NT2/D1 (cell line): ENCODE results near the gene RASSF3.
"Not testable (repeated sequence)": the region's sequence is repeated elsewhere in the genome, so short reads cannot be mapped to it uniquely, and the experiment has no call there.

ENCODE experiments used
- DNase-seq: peaks from one replicate; pipeline ENCODE4 v3.0.0-alpha.2; 2011; ENCODE audit warnings: low read depth, low spot score
- H3K27me3 ChIP-seq: 2 replicates; pipeline ENCODE4 v1.6.0; 2011; ENCODE audit warnings: mild to moderate bottlenecking; ENCODE audit not compliant: insufficient read length, insufficient read depth
- H3K36me3 ChIP-seq: 2 replicates; pipeline ENCODE4 v1.6.1; 2011; ENCODE audit warnings: mild to moderate bottlenecking, low read length, mixed read lengths; ENCODE audit not compliant: insufficient read depth, insufficient read length
- H3K4me1 ChIP-seq: 2 replicates; pipeline ENCODE4 v1.5.1; 2011; ENCODE audit not compliant: insufficient read depth, insufficient read length
- H3K4me3 ChIP-seq: 2 replicates; pipeline ENCODE4 v1.5.1; 2011; ENCODE audit warnings: low read depth; ENCODE audit not compliant: insufficient read length
- H3K9ac ChIP-seq: 2 replicates; pipeline ENCODE4 v1.6.0; 2011; ENCODE audit warnings: low read depth; ENCODE audit not compliant: insufficient read length
- H3K9me3 ChIP-seq: 2 replicates; pipeline ENCODE4 v1.5.1; 2011; ENCODE audit warnings: mild to moderate bottlenecking, low read length; ENCODE audit not compliant: insufficient read depth
- SUZ12 ChIP-seq: IDR thresholded peaks from 2 replicates; pipeline ENCODE4 v1.6.1; 2011; ENCODE audit not compliant: insufficient read length, insufficient read depth; ENCODE audit errors: extremely low read depth
- YY1 ChIP-seq: IDR thresholded peaks from 2 replicates; pipeline ENCODE4 v1.6.1; 2011; ENCODE audit not compliant: insufficient read length, insufficient read depth
- ZNF274 ChIP-seq: IDR thresholded peaks from 2 replicates; pipeline ENCODE4 v1.6.1; 2011; ENCODE audit warnings: mild to moderate bottlenecking, low read depth, low read length

RASSF3 gene

GRCh38 chr12:64582862-64583261 lies 27.4 kb upstream of the RASSF3 start:
- TF ChIP-seq SUZ12, result no peak
- no peak for TF ChIP-seq YY1
- TF ChIP-seq ZNF274, result no peak
- H3K9me3 ChIP-seq, result no peaks in the 10 kb centered on the region
- no peaks in the 10 kb centered on the region for H3K27me3 ChIP-seq
- no peaks in the 10 kb centered on the region for H3K4me1 ChIP-seq
- DNase-seq, result no peak
- no peaks in the 10 kb centered on the region for H3K36me3 ChIP-seq
- H3K9ac ChIP-seq, result no peak overlapping the region
- H3K4me3 ChIP-seq, result no peak overlapping the region

- not testable (repeated sequence) for H3K36me3 ChIP-seq, H3K9me3 ChIP-seq, H3K9ac ChIP-seq, H3K4me1 ChIP-seq, H3K27me3 ChIP-seq, DNase-seq, H3K4me3 ChIP-seq
Observed at GRCh38 chr12:64583395-64583770, 26.9 kb upstream of the RASSF3 start.

GRCh38 chr12:64583771-64584421 lies 26.4 kb upstream of the RASSF3 start:
- DNase-seq, result no peak
- Histone ChIP-seq H3K4me1 (no peaks in the 10 kb centered on the region), H3K9me3 (no peaks in the 10 kb centered on the region), H3K36me3 (no peaks in the 10 kb centered on the region), H3K4me3 (no peak overlapping the region), H3K27me3 (no peaks in the 10 kb centered on the region), H3K9ac (no peak overlapping the region)
- no peak for TF ChIP-seq YY1
- no peak for TF ChIP-seq ZNF274
- TF ChIP-seq SUZ12, result no peak

- H3K9ac ChIP-seq, result no peak overlapping the region
- no peaks in the 10 kb centered on the region for H3K36me3 ChIP-seq
- DNase-seq, result no peak
- H3K4me1 ChIP-seq, result no peaks in the 10 kb centered on the region
- no peak overlapping the region for H3K4me3 ChIP-seq
- H3K27me3 ChIP-seq, result no peaks in the 10 kb centered on the region
- no peak for TF ChIP-seq SUZ12
- TF ChIP-seq ZNF274, result no peak
- TF ChIP-seq YY1, result no peak
- no peaks in the 10 kb centered on the region for H3K9me3 ChIP-seq
Observed at GRCh38 chr12:64585104-64585503, 25.2 kb upstream of the RASSF3 start.

- H3K4me1 ChIP-seq, result no peaks in the 10 kb centered on the region
- no peak for DNase-seq
- no peak overlapping the region for H3K9ac ChIP-seq
- no peak for TF ChIP-seq SUZ12
- TF ChIP-seq YY1, result no peak
- no peak for TF ChIP-seq ZNF274
- no peaks in the 10 kb centered on the region for H3K27me3 ChIP-seq
- H3K9me3 ChIP-seq, result no peaks in the 10 kb centered on the region
- H3K36me3 ChIP-seq, result no peaks in the 10 kb centered on the region
- no peak overlapping the region for H3K4me3 ChIP-seq
Observed at GRCh38 chr12:64587447-64587846, 22.8 kb upstream of the RASSF3 start.

GRCh38 chr12:64590183-64590582 lies 20.1 kb upstream of the RASSF3 start:
- TF ChIP-seq ZNF274, result no peak
- no peak for TF ChIP-seq YY1
- TF ChIP-seq SUZ12, result no peak
- Histone ChIP-seq H3K9me3 (no peaks in the 10 kb centered on the region), H3K4me3 (no peak overlapping the region), H3K4me1 (no peaks in the 10 kb centered on the region), H3K27me3 (no peaks in the 10 kb centered on the region), H3K36me3 (no peaks in the 10 kb centered on the region), H3K9ac (no peak overlapping the region)
- DNase-seq, result no peak

GRCh38 chr12:64595863-64596793 lies 14.2 kb upstream of the RASSF3 start:
- H3K27me3 ChIP-seq, result no peaks in the 10 kb centered on the region
- H3K4me1 ChIP-seq, result peaks cover 2% of the 10 kb centered on the region
- H3K9me3 ChIP-seq, result no peaks in the 10 kb centered on the region
- H3K4me3 ChIP-seq, result no peak overlapping the region
- H3K9ac ChIP-seq, result no peak overlapping the region
- H3K36me3 ChIP-seq, result no peaks in the 10 kb centered on the region
- TF ChIP-seq YY1, result no peak
- DNase-seq, result no peak
